A549 (cell line): ENCODE measurements around the gene KLK10.

ENCODE experiments used
- JUN ChIP-seq, 2 experiments: fragments of >200 bp; sonication (Bioruptor Twin); formaldehyde crosslinking; IDR thresholded peaks; 2 replicates in 1 of 2; 3 replicates in 1 of 2; pipeline ENCODE4 v1.6.1; 2016 to 2017
- MAZ ChIP-seq: fragments of 150-350 bp; IDR thresholded peaks from 2 replicates; pipeline ENCODE4 v1.6.1; 2014; ENCODE audit warnings: antibody characterized with exemption, low read depth, low read length, borderline replicate concordance
- MYC ChIP-seq: IDR thresholded peaks from 2 replicates; pipeline ENCODE4 v1.6.1; 2012; ENCODE audit warnings: mild to moderate bottlenecking, inconsistent platforms, low read length, improper control_type of control experiment, borderline replicate concordance
- NR3C1 ChIP-seq: fragments of >200 bp; sonication (Bioruptor Twin); formaldehyde crosslinking; IDR thresholded peaks from 3 replicates; pipeline ENCODE4 v1.6.1; 2017
- POLR2A ChIP-seq: IDR thresholded peaks from 2 replicates; pipeline ENCODE4 v1.6.1; 2012; ENCODE audit warnings: mild to moderate bottlenecking, low read length
- TP53 ChIP-seq: fragments of 250-450 bp; sonication (Bioruptor Pico); IDR thresholded peaks from 2 replicates; pipeline ENCODE4 v1.5.0; 2021; ENCODE audit warnings: mild to moderate bottlenecking, moderate library complexity
- TF ChIP-seq, protein P1 (sequence below): fragments of >200 bp; sonication (Bioruptor Twin); formaldehyde crosslinking; IDR thresholded peaks from 3 replicates; pipeline ENCODE4 v1.5.1; 2016

DNA sequence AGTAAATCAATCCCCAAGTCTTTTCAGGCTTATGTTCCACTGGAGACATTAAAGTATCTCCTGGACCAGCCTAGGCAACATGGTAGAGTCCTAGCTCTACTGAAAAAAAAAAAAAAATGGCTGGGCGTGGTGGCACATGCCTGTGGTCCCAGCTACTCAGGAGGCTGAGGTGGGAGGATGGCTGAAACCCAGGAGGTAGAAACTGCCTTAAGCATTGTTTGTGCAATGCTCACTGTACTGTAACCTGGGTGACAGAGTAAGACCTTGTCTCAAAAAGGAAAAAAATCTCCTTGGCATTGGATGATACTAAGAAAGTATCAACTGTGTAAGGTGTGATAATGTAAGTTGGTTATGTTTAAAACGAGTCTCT, 26.9 kb downstream of the KLK10 start:
- TF ChIP-seq, protein P1, sequence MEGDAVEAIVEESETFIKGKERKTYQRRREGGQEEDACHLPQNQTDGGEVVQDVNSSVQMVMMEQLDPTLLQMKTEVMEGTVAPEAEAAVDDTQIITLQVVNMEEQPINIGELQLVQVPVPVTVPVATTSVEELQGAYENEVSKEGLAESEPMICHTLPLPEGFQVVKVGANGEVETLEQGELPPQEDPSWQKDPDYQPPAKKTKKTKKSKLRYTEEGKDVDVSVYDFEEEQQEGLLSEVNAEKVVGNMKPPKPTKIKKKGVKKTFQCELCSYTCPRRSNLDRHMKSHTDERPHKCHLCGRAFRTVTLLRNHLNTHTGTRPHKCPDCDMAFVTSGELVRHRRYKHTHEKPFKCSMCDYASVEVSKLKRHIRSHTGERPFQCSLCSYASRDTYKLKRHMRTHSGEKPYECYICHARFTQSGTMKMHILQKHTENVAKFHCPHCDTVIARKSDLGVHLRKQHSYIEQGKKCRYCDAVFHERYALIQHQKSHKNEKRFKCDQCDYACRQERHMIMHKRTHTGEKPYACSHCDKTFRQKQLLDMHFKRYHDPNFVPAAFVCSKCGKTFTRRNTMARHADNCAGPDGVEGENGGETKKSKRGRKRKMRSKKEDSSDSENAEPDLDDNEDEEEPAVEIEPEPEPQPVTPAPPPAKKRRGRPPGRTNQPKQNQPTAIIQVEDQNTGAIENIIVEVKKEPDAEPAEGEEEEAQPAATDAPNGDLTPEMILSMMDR = no peak
- TF ChIP-seq NR3C1 = no peak
- TF ChIP-seq POLR2A = no peak
- no peak for TF ChIP-seq JUN (IDR thresholded peaks at IDR 0.05)
- no peak for TF ChIP-seq MYC
- TF ChIP-seq MAZ = no peak
- TF ChIP-seq TP53 (CRISPR knock-in tag) = no peak
